ENCODE results near the gene ASPRV1.

The ASPRV1 gene

GRCh38 chr2:69948032-69948962 lies 13.1 kb downstream of the ASPRV1 start:
- no peaks in the 10 kb centered on the region for H3K4me1 Mint-ChIP-seq
- no peaks in the 10 kb centered on the region for H3K9me3 Mint-ChIP-seq
- TF ChIP-seq CTCF (IDR thresholded peaks at IDR 0.05; ENCODE audit: unreplicated experiment in 3 of 3), result no peak
- no peak overlapping the region for H3K27ac Mint-ChIP-seq
- H3K4me3 Mint-ChIP-seq, result no peak overlapping the region
- H3K27me3 Mint-ChIP-seq (ENCODE audit: low read depth), result no peaks in the 10 kb centered on the region
- peaks cover under 1% of the 10 kb centered on the region for H3K36me3 Mint-ChIP-seq (ENCODE audit: low read depth)

- peaks cover 4% of the 10 kb centered on the region for H3K36me3 Mint-ChIP-seq (ENCODE audit: low read depth)
- H3K4me1 Mint-ChIP-seq, result no peaks in the 10 kb centered on the region
- no peaks in the 10 kb centered on the region for H3K9me3 Mint-ChIP-seq
- no peaks in the 10 kb centered on the region for H3K27me3 Mint-ChIP-seq (ENCODE audit: low read depth)
- TF ChIP-seq CTCF (IDR thresholded peaks at IDR 0.05; ENCODE audit: unreplicated experiment in 3 of 3), result no peak
- H3K4me3 Mint-ChIP-seq, result no peak overlapping the region
- H3K27ac Mint-ChIP-seq, result no peak overlapping the region
Observed at GRCh38 chr2:69947325-69947931, 14.0 kb downstream of the ASPRV1 start.

GRCh38 chr2:69946351-69947324 lies 14.8 kb downstream of the ASPRV1 start:
- Mint-ChIP-seq H3K36me3 (ENCODE audit: low read depth) (peaks cover 4% of the 10 kb centered on the region), H3K9me3 (no peaks in the 10 kb centered on the region), H3K27ac (no peak overlapping the region), H3K27me3 (ENCODE audit: low read depth) (no peaks in the 10 kb centered on the region), H3K4me1 (no peaks in the 10 kb centered on the region), H3K4me3 (no peak overlapping the region)
- TF ChIP-seq CTCF (IDR thresholded peaks at IDR 0.05; ENCODE audit: unreplicated experiment in 3 of 3), result no peak

DNA sequence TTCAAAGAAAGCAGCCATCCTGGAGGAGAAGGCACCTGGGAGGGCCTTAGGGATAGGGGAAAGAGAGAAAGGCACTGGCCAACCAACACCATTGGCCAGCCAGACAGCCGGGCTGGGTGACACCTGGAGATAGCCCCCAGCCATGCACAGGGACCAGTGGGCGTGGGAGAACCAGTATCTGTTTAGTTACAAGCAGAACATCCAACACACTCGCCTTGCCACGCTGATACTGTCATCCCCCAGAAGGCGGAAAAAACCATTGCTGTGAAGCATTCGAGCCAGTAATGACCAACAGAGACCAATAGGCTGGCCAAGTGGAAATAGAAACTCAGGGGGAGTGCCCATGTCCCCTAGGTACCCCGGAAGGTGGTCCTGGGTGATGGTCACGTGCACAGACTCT lies 15.5 kb downstream of the ASPRV1 start:
- Mint-ChIP-seq H3K36me3 (ENCODE audit: low read depth) (peaks cover 5% of the 10 kb centered on the region), H3K9me3 (no peaks in the 10 kb centered on the region), H3K4me1 (no peaks in the 10 kb centered on the region), H3K4me3 (no peak overlapping the region), H3K27me3 (ENCODE audit: low read depth) (no peaks in the 10 kb centered on the region), H3K27ac (no peak overlapping the region)
- TF ChIP-seq CTCF (IDR thresholded peaks at IDR 0.05; ENCODE audit: unreplicated experiment in 3 of 3), result no peak

- Mint-ChIP-seq H3K4me3 (no peak overlapping the region), H3K9me3 (no peaks in the 10 kb centered on the region), H3K27ac (no peak overlapping the region), H3K27me3 (ENCODE audit: low read depth) (no peaks in the 10 kb centered on the region), H3K36me3 (ENCODE audit: low read depth) (peaks cover 9% of the 10 kb centered on the region), H3K4me1 (no peaks in the 10 kb centered on the region)
- no peak for TF ChIP-seq CTCF (IDR thresholded peaks at IDR 0.05; ENCODE audit: unreplicated experiment in 3 of 3)
Observed at GRCh38 chr2:69945441-69945840, 16.0 kb downstream of the ASPRV1 start.
